Measurements from ENCODE around the gene EPHB2.

DNA sequence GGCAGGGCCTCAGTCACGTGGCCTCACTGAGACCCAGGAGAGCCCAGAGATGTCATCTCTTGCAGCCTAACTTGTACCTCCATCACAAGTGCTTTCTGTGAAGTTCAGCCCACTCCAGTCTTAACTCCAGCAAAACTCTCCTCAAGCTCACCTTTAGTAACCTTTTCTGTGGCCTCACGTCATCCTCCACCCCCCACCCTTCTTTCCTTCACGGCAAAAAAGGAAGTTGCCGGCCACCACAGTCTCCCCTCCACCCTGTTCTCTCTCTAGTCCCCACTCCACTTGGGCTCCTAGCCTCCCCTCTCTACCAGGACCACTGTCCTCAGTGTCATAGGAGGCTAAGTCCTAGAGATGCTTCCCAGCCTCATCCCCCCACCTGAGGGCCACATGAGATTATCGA lies 155.1 kb downstream of the EPHB2 start:
- TF ChIP-seq, protein P1, sequence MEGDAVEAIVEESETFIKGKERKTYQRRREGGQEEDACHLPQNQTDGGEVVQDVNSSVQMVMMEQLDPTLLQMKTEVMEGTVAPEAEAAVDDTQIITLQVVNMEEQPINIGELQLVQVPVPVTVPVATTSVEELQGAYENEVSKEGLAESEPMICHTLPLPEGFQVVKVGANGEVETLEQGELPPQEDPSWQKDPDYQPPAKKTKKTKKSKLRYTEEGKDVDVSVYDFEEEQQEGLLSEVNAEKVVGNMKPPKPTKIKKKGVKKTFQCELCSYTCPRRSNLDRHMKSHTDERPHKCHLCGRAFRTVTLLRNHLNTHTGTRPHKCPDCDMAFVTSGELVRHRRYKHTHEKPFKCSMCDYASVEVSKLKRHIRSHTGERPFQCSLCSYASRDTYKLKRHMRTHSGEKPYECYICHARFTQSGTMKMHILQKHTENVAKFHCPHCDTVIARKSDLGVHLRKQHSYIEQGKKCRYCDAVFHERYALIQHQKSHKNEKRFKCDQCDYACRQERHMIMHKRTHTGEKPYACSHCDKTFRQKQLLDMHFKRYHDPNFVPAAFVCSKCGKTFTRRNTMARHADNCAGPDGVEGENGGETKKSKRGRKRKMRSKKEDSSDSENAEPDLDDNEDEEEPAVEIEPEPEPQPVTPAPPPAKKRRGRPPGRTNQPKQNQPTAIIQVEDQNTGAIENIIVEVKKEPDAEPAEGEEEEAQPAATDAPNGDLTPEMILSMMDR (IDR thresholded peaks at IDR 0.05; ENCODE audit: poor library complexity, severe bottlenecking), result no peak
- TF ChIP-seq EZH2 (IDR thresholded peaks at IDR 0.05; ENCODE audit: borderline replicate concordance, insufficient read depth, low read length, poor library complexity, severe bottlenecking) (no peak), EP300 (conservative IDR thresholded peaks at IDR 0.05; ENCODE audit: poor library complexity, severe bottlenecking) (no peak), POLR2AphosphoS5 (IDR thresholded peaks at IDR 0.05) (no peak)
